Hematopoietic multipotent progenitor cell treated with erythropoietin and hydrocortisone succinate and interleukin-3 and kit ligand, for 8 days (in vitro differentiated cells): ENCODE data around the gene PEAK3.

Experiments used
- DNase-seq: peaks from one replicate; pipeline ENCODE4 v3.0.0-alpha.2; 2015

The PEAK3 gene

DNA sequence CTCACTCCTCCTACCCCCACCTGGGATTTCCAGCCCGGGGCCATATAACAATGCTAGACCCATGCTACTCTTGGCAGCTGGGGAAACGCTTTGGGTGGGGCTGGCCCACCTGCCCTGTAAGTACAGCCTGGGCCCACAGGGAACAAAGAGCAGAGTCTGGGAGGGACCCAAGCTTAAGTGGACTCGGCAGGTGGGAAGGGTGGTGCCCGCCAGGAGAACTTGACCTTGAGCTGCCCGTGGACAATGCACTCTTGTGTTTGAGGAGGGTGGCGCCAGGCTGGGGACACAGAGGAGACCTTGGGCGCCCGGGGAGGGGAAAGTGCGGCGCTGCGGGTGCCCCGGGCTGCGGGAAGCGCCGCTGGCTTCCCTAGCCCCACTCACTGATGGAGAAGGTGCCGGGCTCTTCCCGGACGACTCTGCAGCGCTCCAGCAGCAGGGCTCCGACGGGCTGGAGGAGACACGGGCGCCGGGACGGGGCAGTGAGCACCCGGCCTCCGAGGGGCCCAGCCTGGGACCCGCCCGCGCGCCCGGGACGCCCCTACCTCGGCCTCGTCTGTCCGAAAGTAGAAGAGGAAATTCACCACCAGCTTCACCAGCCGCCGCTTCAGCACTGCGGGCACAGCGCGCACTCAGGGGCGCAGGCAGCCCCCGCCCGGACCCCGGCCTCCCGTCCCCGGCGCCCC lies 46.5 kb downstream of the PEAK3 start:
- DNase-seq, result peak; percentile 31

DNA sequence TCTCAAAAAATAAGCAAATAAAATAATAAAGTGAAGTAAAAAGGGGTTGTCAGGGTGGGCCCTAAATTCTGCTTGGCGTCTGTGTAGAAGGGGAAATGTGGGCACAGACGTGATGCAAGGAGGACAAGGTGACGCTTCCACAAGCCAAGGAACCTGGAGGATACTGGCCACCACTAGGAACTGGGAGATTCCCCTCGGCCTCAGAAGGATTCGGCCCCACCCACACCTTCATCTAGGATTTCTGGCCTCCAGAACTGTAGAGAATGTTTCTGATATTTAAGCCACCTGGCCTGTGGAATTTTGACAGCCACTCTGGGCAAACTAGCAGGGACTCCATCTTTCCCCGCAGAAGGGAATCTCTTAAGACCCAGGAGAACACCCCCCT lies 47.0 kb downstream of the PEAK3 start:
- DNase-seq, result no peak

DNA sequence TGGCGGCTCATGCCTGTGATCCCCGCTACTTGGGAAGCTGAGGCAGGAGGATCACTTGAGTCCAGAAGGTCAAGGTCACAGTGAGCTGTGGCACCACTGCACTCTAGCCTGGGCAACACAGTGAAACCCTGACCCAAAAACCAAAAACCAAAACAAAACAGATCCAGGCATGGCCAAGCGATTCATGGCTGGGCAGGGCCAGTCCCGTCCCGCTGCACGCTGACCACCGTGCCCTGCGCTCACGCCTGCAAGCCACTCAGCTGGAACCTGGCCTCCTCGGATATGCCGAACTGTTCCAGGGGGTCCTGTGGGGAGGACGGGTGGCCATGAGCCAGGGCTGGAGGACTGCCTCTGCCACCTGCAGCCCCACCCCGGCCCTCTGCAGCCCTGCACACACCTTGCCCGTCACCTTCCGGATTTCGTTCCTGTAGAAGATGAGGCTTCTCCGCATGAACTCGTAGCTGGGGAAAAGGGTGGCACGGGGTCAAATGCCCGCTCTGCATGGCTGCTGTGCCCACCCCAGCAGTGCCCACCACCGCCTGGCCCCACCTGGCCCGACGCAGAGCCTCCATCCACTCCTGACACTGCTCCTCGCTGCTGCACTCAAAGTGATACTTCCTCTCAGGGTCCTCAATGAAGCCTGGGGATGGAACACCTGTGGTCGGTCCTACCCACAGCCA lies 48.2 kb downstream of the PEAK3 start:
- no peak for DNase-seq

- no peak for DNase-seq
Measured at GRCh38 chr19:2232286-2233151, 49.5 kb downstream of the PEAK3 start.

- peak; percentile 56 for DNase-seq
Measured at GRCh38 chr19:2231621-2232221, 50.3 kb downstream of the PEAK3 start.

- no peak for DNase-seq
Measured at GRCh38 chr19:2230807-2231533, 51.0 kb downstream of the PEAK3 start.

DNA sequence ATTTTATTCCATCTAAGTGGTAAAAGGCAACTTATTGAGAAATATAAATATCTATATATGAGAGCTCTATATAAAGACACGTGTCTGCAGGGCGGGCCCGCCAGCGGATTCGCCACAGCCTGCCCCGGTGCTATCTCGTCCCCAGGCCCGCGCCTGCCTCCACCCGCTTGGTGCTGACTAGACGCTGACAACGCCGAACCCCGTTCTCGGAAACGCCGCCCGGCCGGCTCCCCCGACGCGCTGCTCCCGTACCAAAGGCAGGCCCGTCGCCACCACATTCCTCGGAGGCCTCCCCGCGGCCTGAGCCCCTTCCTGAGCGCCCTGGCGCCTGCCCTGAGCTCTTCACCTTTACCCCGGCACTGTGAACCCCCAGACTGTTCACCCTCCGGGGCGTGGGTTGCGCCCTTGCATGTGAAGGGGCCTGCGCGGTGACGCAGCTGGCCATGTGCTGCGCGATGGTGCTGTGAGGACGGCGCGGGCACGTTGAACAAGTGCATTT lies 51.9 kb downstream of the PEAK3 start:
- no peak for DNase-seq

DNA sequence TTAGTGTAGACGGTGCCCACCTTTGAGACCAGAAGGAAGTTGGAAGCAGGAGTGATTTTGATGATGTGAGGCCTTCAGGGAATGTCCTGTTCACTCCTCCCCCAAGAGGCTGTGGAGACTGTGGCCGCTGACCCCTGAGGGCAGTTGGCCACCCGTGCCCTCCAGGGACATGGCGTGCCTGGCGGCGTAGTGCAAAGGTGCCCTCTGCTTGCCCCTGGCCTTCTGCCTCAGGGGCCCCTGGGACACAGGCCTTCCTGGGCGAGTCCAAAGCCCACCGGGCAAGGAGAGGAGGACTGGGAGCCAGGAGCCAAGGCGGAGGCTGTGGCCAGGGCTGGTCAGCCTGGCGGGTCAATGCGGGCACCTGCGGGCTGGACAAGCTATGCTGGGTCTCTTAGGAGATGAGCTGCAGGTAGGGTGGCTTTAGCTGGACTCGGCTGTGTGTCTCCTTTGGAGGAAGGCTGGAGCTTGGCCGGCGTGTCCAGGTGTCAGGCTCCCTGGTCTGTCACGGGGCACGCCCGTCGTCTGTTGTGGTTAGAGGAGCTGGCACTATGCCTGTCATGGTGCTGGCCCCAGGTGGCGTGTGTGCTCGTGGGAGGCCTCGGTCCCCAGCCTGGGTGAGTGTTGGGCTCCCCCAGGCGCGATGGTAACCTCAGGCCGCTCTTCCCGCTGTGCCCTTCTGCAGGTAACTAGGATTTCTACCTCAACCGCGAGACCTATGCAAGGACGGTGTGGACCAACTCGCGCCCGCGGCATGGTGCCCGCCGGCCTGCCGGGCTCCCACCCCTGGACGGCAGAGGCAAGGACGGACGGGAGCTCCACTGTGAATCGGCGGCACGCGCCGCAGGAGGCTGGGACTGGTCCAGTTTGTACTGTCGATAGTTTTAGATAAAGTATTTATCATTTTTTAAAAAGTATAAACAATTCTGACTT lies 52.6 kb downstream of the PEAK3 start:
- no peak for DNase-seq

- no peak for DNase-seq
Measured at GRCh38 chr19:2228157-2229030, 53.6 kb downstream of the PEAK3 start.

DNA sequence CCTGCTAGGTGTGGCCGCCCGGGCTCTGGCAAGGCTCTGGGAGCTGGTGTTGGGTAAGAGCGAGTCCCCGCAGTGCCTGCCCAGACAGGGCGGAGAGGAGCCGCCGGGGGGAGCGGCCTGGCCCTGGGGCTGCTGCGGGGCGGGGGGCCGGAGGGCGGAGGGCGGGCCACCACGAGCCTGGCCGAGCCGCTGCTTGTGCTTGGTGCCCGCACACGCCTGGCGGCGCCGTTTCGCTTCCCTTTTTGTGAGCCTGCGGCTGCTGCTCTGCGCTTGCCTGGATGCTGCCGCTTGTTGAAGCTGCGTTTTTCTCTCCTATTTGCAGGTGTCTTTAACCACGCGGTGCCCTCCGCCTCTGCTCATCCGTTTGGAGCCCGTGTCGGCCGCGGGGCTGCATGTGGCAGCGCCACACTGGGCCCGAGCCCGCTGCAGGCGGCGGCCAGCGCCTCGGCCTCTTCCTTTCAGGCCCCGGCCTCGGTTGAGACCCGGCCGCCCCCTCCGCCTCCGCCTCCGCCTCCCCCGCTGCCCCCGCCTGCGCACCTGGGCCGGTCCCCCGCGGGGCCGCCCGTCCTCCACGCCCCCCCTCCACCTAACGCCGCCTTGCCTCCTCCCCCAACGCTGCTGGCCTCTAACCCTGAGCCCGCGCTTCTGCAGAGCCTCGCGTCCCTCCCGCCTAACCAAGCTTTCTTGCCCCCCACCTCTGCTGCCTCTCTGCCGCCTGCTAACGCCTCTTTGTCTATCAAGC lies 54.4 kb downstream of the PEAK3 start:
- no peak for DNase-seq

DNA sequence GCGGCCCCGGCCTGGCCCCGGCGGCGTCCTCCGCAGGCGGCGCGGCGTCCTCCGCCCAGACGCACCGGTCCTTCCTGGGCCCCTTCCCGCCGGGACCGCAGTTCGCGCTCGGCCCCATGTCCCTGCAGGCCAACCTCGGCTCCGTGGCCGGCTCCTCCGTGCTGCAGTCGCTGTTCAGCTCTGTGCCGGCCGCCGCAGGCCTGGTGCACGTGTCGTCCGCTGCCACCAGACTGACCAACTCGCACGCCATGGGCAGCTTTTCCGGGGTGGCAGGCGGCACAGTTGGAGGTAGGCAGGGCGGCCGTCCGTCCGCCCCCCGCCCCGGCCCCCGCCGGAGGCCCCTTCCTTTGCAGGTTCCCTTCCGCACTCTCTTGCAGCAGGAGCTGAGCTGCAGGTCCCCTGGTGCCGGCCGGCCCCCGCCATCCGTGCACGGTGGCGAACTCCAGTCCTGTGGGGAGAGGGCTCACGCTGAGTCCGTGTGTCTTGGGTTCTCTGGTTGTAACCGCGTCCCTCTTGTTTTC lies 55.1 kb downstream of the PEAK3 start:
- no peak for DNase-seq

DNA sequence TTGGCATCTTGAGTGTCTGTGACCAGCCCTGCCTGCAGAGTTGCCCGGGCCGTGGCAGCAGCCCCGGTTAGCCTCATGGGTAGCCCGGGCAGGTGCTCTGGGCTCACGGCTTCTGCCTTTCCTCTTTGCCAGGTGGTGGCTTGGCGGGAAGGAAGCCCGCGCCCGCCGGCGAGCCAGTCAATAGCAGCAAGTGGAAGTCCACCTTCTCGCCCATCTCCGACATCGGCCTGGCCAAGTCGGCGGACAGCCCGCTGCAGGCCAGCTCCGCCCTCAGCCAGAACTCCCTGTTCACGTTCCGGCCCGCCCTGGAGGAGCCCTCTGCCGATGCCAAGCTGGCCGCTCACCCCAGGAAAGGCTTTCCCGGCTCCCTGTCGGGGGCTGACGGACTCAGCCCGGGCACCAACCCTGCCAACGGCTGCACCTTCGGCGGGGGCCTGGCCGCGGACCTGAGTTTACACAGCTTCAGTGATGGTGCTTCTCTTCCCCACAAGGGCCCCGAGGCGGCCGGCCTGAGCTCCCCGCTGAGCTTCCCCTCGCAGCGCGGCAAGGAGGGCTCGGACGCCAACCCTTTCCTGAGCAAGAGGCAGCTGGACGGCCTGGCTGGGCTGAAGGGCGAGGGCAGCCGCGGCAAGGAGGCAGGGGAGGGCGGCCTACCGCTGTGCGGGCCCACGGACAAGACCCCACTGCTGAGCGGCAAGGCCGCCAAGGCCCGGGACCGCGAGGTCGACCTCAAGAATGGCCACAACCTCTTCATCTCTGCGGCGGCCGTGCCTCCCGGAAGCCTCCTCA lies 55.7 kb downstream of the PEAK3 start:
- DNase-seq, result no peak

GRCh38 chr19:2225415-2226050 lies 56.4 kb downstream of the PEAK3 start:
- no peak for DNase-seq

- no peak for DNase-seq
Measured at GRCh38 chr19:2224754-2225349, 57.1 kb downstream of the PEAK3 start.
